A549 treated with CORT108297 at 1 μM for 4 hours (cell line): ENCODE results near the gene CCDC92B. TPM values are rescaled to one million over a fixed set of nuclear protein-coding genes. Genes with fewer than 3 reads are reported as not detected.

Experiments
- total RNA-seq: library from RNA; stranded (reverse); fragments of 200-300 nt; extraction: Qiagen RNA extraction; gene quantifications from 5 replicates; pipeline ENCODE4 v1.2.3, GENCODE V29; 2022

CCDC92B gene
- 0.13 to 0.31 TPM (median 0.15 TPM) in 5 replicates for total RNA-seq

DNA sequence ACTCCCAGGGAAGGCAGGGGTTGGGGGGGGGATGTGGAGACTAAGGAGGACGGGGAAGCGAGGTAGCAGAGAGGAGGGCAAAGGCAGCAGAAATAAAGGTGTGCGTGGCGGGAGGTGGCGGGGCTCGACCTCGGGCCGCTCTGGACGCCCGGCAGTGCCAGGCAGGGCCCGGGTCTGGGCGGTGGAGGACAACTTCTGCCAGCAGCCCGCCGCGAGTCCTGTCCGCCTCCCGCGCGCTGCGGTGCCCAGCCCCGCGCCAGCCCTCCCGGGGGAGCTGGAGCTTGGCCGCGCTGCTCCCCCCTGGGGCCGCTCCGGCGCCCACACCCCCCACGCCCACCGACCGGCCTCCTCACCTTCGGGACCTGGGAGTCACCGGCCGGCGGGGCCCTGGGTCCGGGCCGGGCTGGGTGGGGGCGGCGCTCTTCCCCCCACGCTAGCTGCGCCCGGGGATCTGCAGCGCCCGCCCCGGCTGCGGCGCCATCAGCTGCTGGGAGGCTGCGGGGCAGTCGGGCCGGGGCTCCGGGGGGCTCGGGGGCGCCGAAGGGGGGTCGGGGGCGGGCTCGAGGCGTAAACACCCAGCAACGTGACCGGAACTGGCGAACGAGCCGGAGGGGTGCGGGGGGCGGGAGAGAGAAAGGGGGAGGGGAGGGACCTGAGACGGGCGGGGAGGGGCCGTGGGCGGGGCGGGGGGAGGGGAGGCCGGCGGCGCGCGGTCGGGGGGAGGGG, at the start of gene CCDC92B:
Gene CCDC92B, minus strand, starts transcription at position 595 of the 726 bp plus-strand sequence. CDS start 14,507 bp downstream, outside the sequence.

GRCh38 chr17:2796164-2797125, 47.0 kb upstream of the CCDC92B start, which contains the start of gene RAP1GAP2:
RAP1GAP2 (plus strand) TSS chr17:2796438; CDS start chr17:2796528, 90 bp downstream.

DNA sequence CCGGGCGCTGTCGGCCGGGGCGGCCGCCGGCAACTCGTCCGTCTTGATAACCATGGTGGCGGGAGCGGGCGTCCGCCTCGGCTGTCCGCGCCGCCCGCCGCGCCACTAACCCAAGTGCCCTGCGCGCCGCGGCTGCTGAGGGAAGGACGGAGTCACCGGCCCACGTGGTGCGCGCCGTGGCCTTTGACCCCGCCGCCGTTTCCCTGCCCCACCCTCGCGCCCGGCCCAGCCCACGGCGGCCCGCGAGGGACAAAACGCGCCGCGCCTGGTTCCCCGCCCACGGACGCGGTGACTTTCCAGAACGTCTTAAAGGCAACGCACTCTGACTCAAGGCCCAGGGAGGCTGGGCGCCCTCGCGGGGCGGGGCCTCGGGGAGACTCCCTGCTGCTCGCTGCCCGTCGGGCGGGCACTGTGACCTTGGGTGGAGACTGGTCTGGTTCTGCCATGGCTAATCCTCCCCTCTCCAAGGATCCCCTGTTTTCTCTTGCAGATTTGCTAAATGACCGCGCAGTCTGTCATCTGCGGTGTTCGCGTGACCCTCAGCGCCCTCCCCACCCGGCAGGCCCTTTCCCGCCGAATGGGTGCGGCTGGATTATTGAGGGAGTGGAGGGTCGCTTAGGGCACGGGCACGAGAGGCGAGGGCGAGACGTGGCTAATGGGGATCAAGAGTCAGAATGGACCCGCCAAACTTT, 37.7 kb downstream of the CCDC92B start, which contains the start of gene CLUH:
Gene CLUH, minus strand, starts transcription at position 157 of the 692 bp plus-strand sequence. Its CDS starts 103 bp downstream, at position 54.

Other genes with a start within 250 kb of the CCDC92B start
- 29.5 to 37.5 TPM (median 33.7 TPM) in 5 replicates for gene METTL16, start 237.8 kb downstream of the CCDC92B start, total RNA-seq
- gene PAFAH1B1, start 156.0 kb downstream of the CCDC92B start, total RNA-seq: 170 to 190 TPM (median 186 TPM) in 5 replicates
- gene CLUH, start 37.9 kb downstream of the CCDC92B start, total RNA-seq: 80.3 to 129 TPM (median 123 TPM) in 5 replicates
- 15.6 to 24.1 TPM (median 21.0 TPM) in 5 replicates for gene RAP1GAP2, start 46.8 kb upstream of the CCDC92B start, total RNA-seq